NOMO-1 treated with dmso at 0.1 percent for 144 hours (cell line): Measurements from ENCODE around the gene ARAP3.

Experiments
- DNase-seq: peaks from one replicate; lab custom pipeline; 2025; ENCODE audit not compliant: unreplicated experiment; lab: John Stamatoyannopoulos, UW

Gene ARAP3

DNA sequence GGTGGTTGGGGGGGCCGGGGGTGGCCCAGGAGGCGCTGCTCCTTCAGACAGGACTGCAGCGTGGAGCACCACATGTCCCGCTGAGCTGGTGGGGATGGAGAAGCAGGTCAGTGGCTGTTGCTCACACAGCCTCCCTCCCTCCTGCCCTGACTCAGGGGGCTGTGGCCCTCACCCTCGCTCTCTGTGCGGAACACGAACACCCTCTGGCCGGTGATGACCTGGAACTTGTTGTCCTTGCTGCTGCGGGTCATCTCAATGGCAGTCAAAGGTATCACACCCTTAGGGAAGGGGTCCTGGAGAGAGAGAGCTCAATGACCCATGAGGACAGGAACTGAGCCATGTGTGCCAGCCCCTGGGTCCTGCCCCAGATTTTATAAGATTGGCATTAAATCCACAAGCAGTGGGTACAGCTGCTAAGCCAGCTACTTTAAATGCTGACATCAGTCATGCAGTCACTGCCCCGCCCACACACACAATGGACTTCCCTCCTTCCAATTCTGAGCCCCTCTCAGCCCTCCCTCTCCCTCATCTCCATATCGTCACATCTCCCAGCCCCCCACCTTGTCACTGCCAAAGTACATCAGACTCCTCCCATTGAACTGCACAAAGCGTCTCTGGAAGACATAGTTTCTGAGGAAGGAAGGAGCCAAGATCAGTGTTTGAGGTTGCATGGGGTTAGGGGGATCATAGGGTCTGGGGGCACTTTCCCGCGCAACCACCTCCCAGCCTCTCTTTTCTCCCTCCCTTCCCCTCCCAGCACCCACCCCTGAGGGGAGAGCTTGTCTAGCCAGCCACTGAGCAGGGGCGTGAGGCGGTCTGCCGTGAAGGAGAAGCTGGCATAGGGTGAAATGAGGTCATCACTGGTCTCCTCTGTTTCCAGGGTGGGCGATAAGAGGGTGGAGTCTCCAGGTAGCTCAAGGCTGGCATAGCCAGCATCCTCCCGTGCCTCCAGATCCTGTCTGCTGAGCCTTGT lies 8.9 kb downstream of the ARAP3 start:
- no peak for DNase-seq

- DNase-seq: no peak
These were observed 9.8 kb downstream of the ARAP3 start for GRCh38 chr5:141672071-141672840.

DNA sequence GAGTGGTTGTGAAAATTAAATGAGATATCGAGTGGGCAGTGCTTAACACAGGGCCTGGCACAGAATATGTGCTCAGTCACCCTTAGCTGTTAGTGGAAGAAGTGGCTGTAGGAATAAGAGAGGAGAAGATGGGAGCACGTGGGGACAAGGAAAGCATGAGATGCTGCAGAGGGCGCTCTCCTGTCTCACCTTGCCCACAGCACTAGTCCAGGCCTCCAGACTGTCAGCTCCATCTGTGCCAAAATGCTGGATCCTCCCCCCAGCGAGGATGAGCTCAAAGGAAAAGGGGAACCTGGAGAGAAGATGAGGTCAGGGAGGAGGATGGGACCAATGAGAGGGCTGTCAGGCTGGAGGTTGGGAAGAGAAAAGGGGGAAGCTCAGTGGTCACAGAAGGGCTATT lies 12.5 kb downstream of the ARAP3 start:
- DNase-seq: no peak

DNA sequence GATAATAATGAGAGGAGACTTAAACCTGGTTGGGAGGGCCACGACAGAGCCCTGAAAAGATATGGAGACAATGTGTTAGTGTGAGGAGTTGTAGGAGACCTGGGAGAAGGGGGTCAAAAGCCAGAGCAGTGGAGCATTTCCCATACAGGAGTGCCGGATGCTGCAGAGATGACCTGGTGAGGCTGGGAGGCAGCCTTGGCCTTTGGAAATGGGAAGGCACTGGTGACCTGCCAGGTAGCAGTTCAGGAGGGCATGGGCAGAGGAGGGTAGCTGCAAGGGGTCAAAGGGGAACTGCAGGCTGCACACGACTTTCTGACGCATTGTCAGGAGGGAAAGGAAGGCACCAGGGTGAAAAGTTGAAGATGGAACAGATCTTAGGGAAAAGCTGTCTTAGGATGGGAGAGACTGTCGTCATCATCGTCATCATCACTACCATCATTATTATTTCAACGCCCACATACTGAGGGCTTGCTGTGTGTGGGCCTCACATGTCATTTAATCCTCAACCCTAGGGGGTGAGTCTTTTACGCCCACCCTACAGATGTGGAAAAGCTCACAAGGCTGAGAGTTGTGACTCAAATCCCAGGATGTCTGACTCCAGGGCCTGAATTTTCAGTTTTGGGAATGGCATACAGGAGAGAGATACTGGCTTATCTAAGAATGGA lies 13.3 kb downstream of the ARAP3 start:
- no peak for DNase-seq

GRCh38 chr5:141665995-141666940 lies 15.8 kb downstream of the ARAP3 start:
- no peak for DNase-seq

GRCh38 chr5:141664733-141665461 lies 17.1 kb downstream of the ARAP3 start:
- peak; percentile 67 for DNase-seq

- DNase-seq: no peak
These were observed 18.5 kb downstream of the ARAP3 start for GRCh38 chr5:141663506-141663905.

- DNase-seq: no peak
These were observed 20.0 kb downstream of the ARAP3 start for GRCh38 chr5:141662028-141662427.

DNA sequence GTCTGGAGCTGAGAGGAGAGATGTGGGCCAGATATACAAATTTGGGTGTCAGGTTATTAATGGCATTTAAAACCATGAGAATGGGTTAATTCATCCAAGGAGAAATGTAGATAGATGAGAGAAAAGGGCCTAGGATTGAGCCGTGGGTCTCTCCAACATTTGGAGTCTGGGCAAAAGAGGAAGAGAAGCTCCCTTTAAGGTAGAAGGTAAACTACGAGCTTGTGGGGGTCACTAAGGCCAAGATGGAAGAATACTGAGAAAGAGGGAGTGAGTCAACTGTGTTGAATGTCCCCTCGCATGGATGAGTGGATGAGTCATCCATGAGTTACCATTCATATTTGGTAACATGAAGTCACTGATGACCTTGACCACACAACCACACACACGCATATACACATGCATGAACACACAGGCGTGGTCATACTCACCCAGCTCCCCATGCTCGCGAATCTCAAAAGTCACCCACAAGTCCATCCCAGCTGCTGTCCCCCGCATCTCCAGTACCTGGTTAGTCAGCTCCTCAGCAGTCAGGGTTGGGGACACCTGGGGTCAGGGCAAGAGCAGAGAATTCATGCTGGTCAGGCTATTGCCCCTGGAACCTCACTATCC lies 24.0 kb downstream of the ARAP3 start:
- DNase-seq: no peak

DNA sequence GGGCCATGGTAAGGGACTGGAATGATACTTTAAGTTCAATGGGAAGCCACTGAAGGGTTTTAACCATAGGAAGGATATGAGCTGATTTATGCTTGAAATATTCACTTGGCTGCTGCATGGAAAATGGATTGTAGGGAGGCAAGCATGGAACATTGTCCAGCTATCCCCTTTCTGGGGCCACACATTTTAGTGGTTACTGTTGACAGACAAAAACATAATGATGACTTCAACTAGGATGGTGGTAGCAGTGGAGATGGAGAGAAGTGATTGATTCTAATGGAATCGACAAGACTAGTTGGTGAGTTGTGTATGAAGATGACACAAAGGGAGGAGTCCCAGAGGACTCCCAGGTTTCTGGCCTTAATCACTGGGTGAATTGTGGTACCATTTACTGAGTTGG lies 24.6 kb downstream of the ARAP3 start:
- DNase-seq: no peak

DNA sequence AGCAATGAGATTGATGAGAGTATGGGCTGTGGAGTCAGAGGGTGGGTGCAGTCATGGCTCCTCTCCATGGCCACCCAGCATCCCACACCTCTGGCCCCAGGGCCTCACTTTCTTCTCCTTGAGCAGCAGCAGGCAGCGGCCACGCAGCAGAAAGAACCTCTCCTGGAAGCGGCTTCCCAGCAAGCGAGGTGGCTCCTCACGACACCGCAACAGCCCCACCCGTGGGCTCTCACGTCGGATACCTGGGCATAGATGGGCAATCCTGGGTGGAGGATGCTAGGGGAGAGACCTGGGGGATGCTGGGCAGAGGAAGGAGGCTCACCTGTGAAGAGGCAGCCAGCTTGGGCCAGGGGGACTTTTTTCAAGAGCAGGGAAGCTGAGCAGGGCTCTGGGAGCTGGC lies 25.6 kb downstream of the ARAP3 start:
- no peak for DNase-seq

- DNase-seq: no peak
These were observed 27.0 kb downstream of the ARAP3 start for GRCh38 chr5:141655020-141655419.

DNA sequence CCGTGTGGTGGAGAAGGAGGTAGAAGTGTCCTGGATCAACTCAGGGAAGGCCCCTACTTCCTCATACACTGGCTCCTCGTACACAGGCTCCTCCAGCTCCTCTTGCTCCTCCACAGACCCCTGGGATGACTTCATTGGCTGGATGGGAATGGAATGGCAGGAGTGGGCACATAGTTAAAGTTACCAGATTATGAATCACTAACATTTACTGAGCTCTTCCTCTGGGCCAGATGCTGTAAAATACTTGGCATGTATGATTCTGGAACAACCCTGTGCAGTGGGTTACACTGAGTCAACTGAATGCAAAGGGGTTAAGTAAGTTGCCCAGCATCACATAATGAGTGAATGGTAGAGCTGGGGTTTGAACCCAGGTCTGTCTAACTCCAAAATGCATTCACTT lies 27.7 kb downstream of the ARAP3 start:
- DNase-seq: no peak

DNA sequence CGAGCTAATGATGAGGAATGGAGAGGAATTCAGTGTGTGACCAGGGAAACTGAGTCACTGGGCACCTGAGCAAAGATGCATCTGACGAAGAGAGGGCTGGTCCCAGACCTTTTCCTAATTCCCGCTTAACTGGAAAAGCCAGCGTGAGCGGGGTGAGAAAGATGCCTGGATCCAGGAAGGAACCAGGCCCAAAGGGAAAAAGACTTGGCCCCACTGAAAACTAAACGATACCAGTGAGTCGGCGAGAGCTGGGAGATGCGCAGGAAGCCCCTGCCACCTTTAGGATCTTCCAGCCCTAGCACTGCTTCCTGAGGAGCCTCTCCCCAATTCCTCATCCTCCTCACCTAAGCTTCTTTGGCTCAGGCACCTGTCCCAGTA lies 30.3 kb downstream of the ARAP3 start:
- DNase-seq: no peak

- peak; percentile 62 for DNase-seq
These were observed 30.9 kb downstream of the ARAP3 start, which contains the start of gene FCHSD1 for GRCh38 chr5:141650851-141651727. FCHSD1 (minus strand) TSS chr5:141651418; CDS start chr5:141651368, 50 bp downstream.

- no peak for DNase-seq
These were observed 32.1 kb downstream of the ARAP3 start for GRCh38 chr5:141649972-141650371.

DNA sequence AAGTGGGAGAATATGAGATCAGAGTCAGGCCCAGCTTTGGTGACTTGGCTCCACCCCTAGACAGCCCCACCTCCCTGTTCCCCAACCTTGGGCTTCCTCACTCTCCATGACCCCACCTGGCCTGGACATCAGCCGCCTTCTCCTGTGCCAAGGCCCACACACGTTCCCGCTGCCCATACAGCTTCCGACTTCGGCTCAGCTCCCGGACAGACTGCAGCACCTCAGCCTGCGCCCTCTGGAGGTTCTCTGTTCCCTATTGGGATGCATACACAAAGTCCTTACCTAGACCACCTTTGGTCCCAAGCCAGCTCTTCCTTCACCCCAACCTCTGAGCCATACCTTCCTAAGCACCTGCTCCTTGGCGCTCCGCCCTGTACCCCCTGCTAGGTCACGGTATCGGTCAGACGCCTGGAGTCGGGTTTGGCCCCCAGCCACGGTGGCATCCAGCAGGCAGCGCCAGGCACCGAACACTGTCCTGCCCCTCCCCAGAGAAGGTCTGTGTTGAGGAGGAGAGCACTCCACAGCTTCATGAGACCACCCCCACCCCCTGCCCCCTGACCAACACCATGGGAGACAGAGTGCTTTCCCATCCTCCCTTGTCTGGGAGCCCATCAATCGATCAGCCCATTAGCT lies 32.9 kb downstream of the ARAP3 start:
- DNase-seq: no peak

DNA sequence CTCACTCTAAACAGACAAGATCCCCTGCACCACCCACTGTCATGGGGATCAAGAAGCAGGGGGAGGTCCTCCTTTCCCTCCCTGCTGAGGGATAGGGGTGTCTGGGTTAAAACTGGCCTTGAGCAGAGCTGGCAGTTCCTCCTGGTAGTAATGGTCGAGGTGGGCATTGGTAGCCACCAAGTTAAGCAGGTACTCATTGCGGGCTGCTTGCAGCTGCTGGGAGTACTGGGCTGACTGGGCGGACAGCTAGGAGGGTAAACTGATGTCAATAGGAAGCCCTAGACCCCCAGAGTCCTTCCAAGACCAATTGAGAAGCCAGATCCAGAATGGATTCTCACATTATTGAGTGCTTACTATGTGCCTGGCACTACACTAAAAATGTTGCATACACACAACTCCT lies 34.2 kb downstream of the ARAP3 start:
- DNase-seq: no peak
